Esophagus squamous epithelium (tissue), 5 donors: ENCODE measurements around the gene POMT2. TPM values are rescaled to one million over a fixed set of nuclear protein-coding genes. Genes with fewer than 3 reads are reported as not detected.

Source experiments
- DNase-seq: peaks from one replicate; lab custom pipeline; 2025; lab: John Stamatoyannopoulos, UW
- H3K27ac ChIP-seq, 4 donors: fragments of 200-600 bp; sonication (generic); one replicate each; pipeline ENCODE4 v1.5.1; 2016 to 2019; ENCODE audit warnings: mild to moderate bottlenecking in 1 of 4
- H3K27me3 ChIP-seq, 4 donors: fragments of 200-600 bp; sonication (generic); 1 replicate in 3 of 4; 2 replicates in 1 of 4; pipeline versions ENCODE4 v1.5.1 to v1.6.0; 2017 to 2021; ENCODE audit warnings: antibody characterized with exemption in 1 of 4
- H3K36me3 ChIP-seq, 3 donors: fragments of 200-600 bp; sonication (generic); one replicate each; pipeline ENCODE4 v1.5.1; 2016 to 2019
- H3K4me1 ChIP-seq, 3 donors: fragments of 200-600 bp; sonication (generic); one replicate each; pipeline ENCODE4 v1.5.1; 2017 to 2019
- H3K4me3 ChIP-seq, 4 donors: fragments of 200-600 bp; sonication (generic); 1 replicate in 3 of 4; 2 replicates in 1 of 4; pipeline ENCODE4 v1.5.1; 2016 to 2019; ENCODE audit warnings: mild to moderate bottlenecking in 2 of 4, moderate library complexity in 1 of 4
- H3K9me3 ChIP-seq, 3 donors: fragments of 200-600 bp; sonication (generic); one replicate each; pipeline ENCODE4 v1.5.1; 2016 to 2019
- CTCF ChIP-seq, 6 experiments: fragments of 450-650 bp in 4 of 6; fragments of 200-600 bp in 2 of 6; sonication (generic) in 2 of 6; IDR thresholded peaks; one replicate each; pipeline ENCODE4 v1.5.1; 2016 to 2019; ENCODE audit warnings: antibody characterized with exemption in 6 of 6, mild to moderate bottlenecking in 4 of 6, moderate library complexity in 4 of 6
- POLR2A ChIP-seq, 4 donors: fragments of 450-650 bp; IDR thresholded peaks; one replicate each; pipeline ENCODE4 v1.6.1; 2017; ENCODE audit warnings: antibody characterized with exemption in 4 of 4, mild to moderate bottlenecking in 4 of 4, moderate library complexity in 3 of 4
- WGBS, 2 donors: methylation state at CpG; one replicate each; pipeline ENCODE4 v1.1.5; 2018; 5-methylcytosine and 5-hydroxymethylcytosine counted together
- intact Hi-C: fragments of 100-400 bp; cut with DNase I; formaldehyde crosslinking; loops from one replicate; pipeline ENCODE4 v1.15.0; 2022
- total RNA-seq, 4 donors: library from RNA; depleted of rRNA; stranded (reverse); fragments of >200 nt; gene quantifications; one replicate each; pipeline ENCODE4 v1.1.0, GENCODE V29; 2016
- donor health status: DM: yes; HTN: yes; CAD: no.

Gene POMT2
- total RNA-seq, 4 donors from 2014 or later, result 7.3 to 16.0 (median 8.4) TPM

- intact Hi-C loops, result no loop called here
- Histone ChIP-seq H3K4me3 (peak within 1 kb of the TSS in 3 of 4 donors; percentile 5 to 41 (median 27)), H3K4me1 (peaks cover 5 to 23% (median 11%) of the 10 kb centered on the region in 3 donors), H3K27ac (no peak within 1 kb of the TSS), H3K9me3 (peaks cover 0 to 7% (median 6%) of the 10 kb centered on the region in 3 donors), H3K36me3 (peaks cover 0 to 4% (median 0%) of the 10 kb centered on the region in 3 donors), H3K27me3 (peaks cover 11 to 67% (median 14%) of the 10 kb centered on the region in 4 donors)
- 62 to 80% methylated on average over 1 to 4 of the region's 38 CpGs for WGBS, 2 donors
- no peak for DNase-seq
- TF ChIP-seq CTCF (IDR thresholded peaks at IDR 0.05) (no peak), POLR2A (IDR thresholded peaks at IDR 0.05) (no peak)
These were observed 49.5 kb downstream of the POMT2 start, which contains the start of gene NGB for GRCh38 chr14:77271113-77271710. NGB (minus strand) TSS chr14:77271206; CDS start chr14:77270937, 269 bp downstream.

- intact Hi-C loops, result no loop called here
- Histone ChIP-seq H3K36me3 (no peaks in the 10 kb centered on the region), H3K4me3 (peak overlapping the region in 3 of 4 donors; percentile 5 to 41 (median 27)), H3K4me1 (peaks cover 5 to 23% (median 11%) of the 10 kb centered on the region in 3 donors), H3K9me3 (peaks cover 0 to 7% (median 6%) of the 10 kb centered on the region in 3 donors), H3K27me3 (peaks cover 11 to 69% (median 14%) of the 10 kb centered on the region in 4 donors), H3K27ac (no peak overlapping the region)
- DNase-seq, result no peak
- 0% methylated on average over 1 of the region's 84 CpGs; no CpG with 5 or more reads in 1 of the 2 donors for WGBS, 2 donors
- TF ChIP-seq POLR2A (IDR thresholded peaks at IDR 0.05) (no peak), CTCF (IDR thresholded peaks at IDR 0.05) (no peak)
These were observed 50.1 kb downstream of the POMT2 start for GRCh38 chr14:77270361-77271112.

- Histone ChIP-seq H3K4me3 (no peak overlapping the region), H3K36me3 (no peaks in the 10 kb centered on the region), H3K9me3 (peaks cover 0 to 7% (median 6%) of the 10 kb centered on the region in 3 donors), H3K4me1 (peaks cover 5 to 23% (median 11%) of the 10 kb centered on the region in 3 donors), H3K27ac (no peak overlapping the region), H3K27me3 (peaks cover 11 to 74% (median 14%) of the 10 kb centered on the region in 4 donors)
- no peak for DNase-seq
- TF ChIP-seq CTCF (IDR thresholded peaks at IDR 0.05) (no peak), POLR2A (IDR thresholded peaks at IDR 0.05) (no peak)
- 19 to 29% methylated on average over 5 to 7 of the region's 8 CpGs for WGBS, 2 donors
- intact Hi-C loops, result no loop called here
These were observed 51.6 kb downstream of the POMT2 start for GRCh38 chr14:77268989-77269600.

- H3K27ac ChIP-seq, result no peak overlapping the region
- H3K4me1 ChIP-seq, result peaks cover 5 to 23% (median 11%) of the 10 kb centered on the region in 3 donors
- no peak for TF ChIP-seq CTCF (IDR thresholded peaks at IDR 0.05)
- TF ChIP-seq POLR2A (IDR thresholded peaks at IDR 0.05), result no peak
- intact Hi-C loops, result no loop called here
- H3K36me3 ChIP-seq, result no peaks in the 10 kb centered on the region
- H3K27me3 ChIP-seq, result peaks cover 11 to 72% (median 14%) of the 10 kb centered on the region in 4 donors
- H3K4me3 ChIP-seq, result no peak overlapping the region
- 78 to 100% methylated on average over 5 of the region's 5 CpGs for WGBS, 2 donors
- H3K9me3 ChIP-seq, result peaks cover 0 to 7% (median 0%) of the 10 kb centered on the region in 3 donors
- DNase-seq, result no peak
These were observed 52.6 kb downstream of the POMT2 start for GRCh38 chr14:77267937-77268699.
